H9 (cell line): ENCODE data around the gene ADAMTS2. TPM values are rescaled to one million over a fixed set of nuclear protein-coding genes. Genes with fewer than 3 reads are reported as not detected.

Experiments used
- DNase-seq: peaks from one replicate; pipeline ENCODE4 v3.0.0-alpha.2; 2017
- H2AFZ ChIP-seq: one replicate; pipeline ENCODE4 v1.6.1; 2013; ENCODE audit warnings: mild to moderate bottlenecking, low read length, control low read depth, moderate library complexity
- H2AK5ac ChIP-seq: 2 replicates; pipeline ENCODE4 v1.6.1; 2013; ENCODE audit warnings: low read length, control low read depth, mixed read lengths; ENCODE audit not compliant: insufficient read length
- H2BK120ac ChIP-seq: one replicate; pipeline ENCODE4 v1.6.1; 2013; ENCODE audit warnings: low read depth, mild to moderate bottlenecking, low read length, control low read depth, inconsistent platforms; ENCODE audit not compliant: poor library complexity, severe bottlenecking
- H2BK12ac ChIP-seq: 2 replicates; pipeline ENCODE4 v1.6.1; 2013; ENCODE audit warnings: low read length, control low read depth, mixed read lengths, low read depth; ENCODE audit not compliant: insufficient read length
- H2BK15ac ChIP-seq: 2 replicates; pipeline ENCODE4 v1.6.1; 2013; ENCODE audit warnings: low read depth, low read length, control low read depth
- H2BK20ac ChIP-seq: one replicate; pipeline ENCODE4 v1.6.1; 2013; ENCODE audit warnings: low read depth, mild to moderate bottlenecking, low read length, control low read depth, inconsistent platforms; ENCODE audit not compliant: poor library complexity, severe bottlenecking
- H2BK5ac ChIP-seq: 2 replicates; pipeline ENCODE4 v1.6.1; 2013; ENCODE audit warnings: low read length, control low read depth, mixed read lengths; ENCODE audit not compliant: insufficient read length
- H3K14ac ChIP-seq: 2 replicates; pipeline ENCODE4 v1.6.1; 2013; ENCODE audit warnings: low read length, control low read depth; ENCODE audit not compliant: insufficient read depth
- H3K18ac ChIP-seq: 2 replicates; pipeline ENCODE4 v1.6.1; 2013; ENCODE audit warnings: low read depth, mild to moderate bottlenecking, mixed read lengths, low read length, control low read depth; ENCODE audit not compliant: insufficient read length
- H3K23ac ChIP-seq: 2 replicates; pipeline ENCODE4 v1.6.1; 2013; ENCODE audit warnings: low read length, control low read depth, mixed read lengths, low read depth; ENCODE audit not compliant: insufficient read length
- H3K23me2 ChIP-seq: 2 replicates; pipeline ENCODE4 v1.6.1; 2013; ENCODE audit warnings: low read depth, mild to moderate bottlenecking, mixed read lengths, low read length, control low read depth; ENCODE audit not compliant: insufficient read length, poor library complexity, severe bottlenecking
- H3K27ac ChIP-seq: 2 replicates; pipeline ENCODE4 v1.5.1; 2013; ENCODE audit warnings: low read length, control low read depth, mixed read lengths, low read depth; ENCODE audit not compliant: insufficient read length
- H3K27me3 ChIP-seq: 2 replicates; pipeline ENCODE4 v1.6.1; 2013; ENCODE audit warnings: low read length, control low read depth, inconsistent platforms; ENCODE audit not compliant: insufficient read depth
- H3K4ac ChIP-seq: 2 replicates; pipeline ENCODE4 v1.6.1; 2013; ENCODE audit warnings: low read depth, mild to moderate bottlenecking, control low read depth, inconsistent platforms, low read length, moderate library complexity
- H3K4me1 ChIP-seq: 2 replicates; pipeline ENCODE4 v1.6.1; 2013; ENCODE audit warnings: low read length, control low read depth, inconsistent platforms; ENCODE audit not compliant: insufficient read depth
- H3K4me2 ChIP-seq: 2 replicates; pipeline ENCODE4 v1.6.1; 2013; ENCODE audit warnings: low read length, control low read depth, mixed read lengths; ENCODE audit not compliant: insufficient read length, insufficient read depth
- H3K56ac ChIP-seq: 2 replicates; pipeline ENCODE4 v1.6.1; 2013; ENCODE audit warnings: low read depth, mild to moderate bottlenecking, mixed read lengths, low read length, control low read depth; ENCODE audit not compliant: insufficient read length
- H3K79me1 ChIP-seq: 2 replicates; pipeline ENCODE4 v1.6.1; 2013; ENCODE audit warnings: low read depth, mild to moderate bottlenecking, moderate library complexity, low read length, control low read depth, inconsistent platforms; ENCODE audit not compliant: insufficient read depth, poor library complexity, severe bottlenecking
- H3K79me2 ChIP-seq: 2 replicates; pipeline ENCODE4 v1.6.1; 2013; ENCODE audit warnings: low read length, control low read depth, inconsistent platforms; ENCODE audit not compliant: insufficient read depth
- H3K9ac ChIP-seq: 2 replicates; pipeline ENCODE4 v1.6.1; 2013; ENCODE audit warnings: low read length, control low read depth, mixed read lengths; ENCODE audit not compliant: insufficient read length; ENCODE audit errors: extremely low read depth
- H3K9me3 ChIP-seq: one replicate; pipeline ENCODE4 v1.6.1; 2013; ENCODE audit warnings: low read depth, low read length, inconsistent platforms; ENCODE audit not compliant: control insufficient read depth
- H3T11ph ChIP-seq: one replicate; pipeline ENCODE4 v1.6.1; 2013; ENCODE audit warnings: mild to moderate bottlenecking, low read length, control low read depth, inconsistent platforms
- H4K20me1 ChIP-seq: one replicate; pipeline ENCODE4 v1.6.1; 2013; ENCODE audit not compliant: control insufficient read depth, insufficient read length, insufficient read depth
- H4K5ac ChIP-seq: 2 replicates; pipeline ENCODE4 v1.6.1; 2013; ENCODE audit warnings: low read depth, mild to moderate bottlenecking, mixed read lengths, low read length, control low read depth; ENCODE audit not compliant: insufficient read length
- H4K8ac ChIP-seq: replicated peaks from 2 replicates; pipeline ENCODE4 v1.6.1; 2013; ENCODE audit warnings: low read length, control low read depth, mixed read lengths, low read depth; ENCODE audit not compliant: insufficient read length
- H4K91ac ChIP-seq: 2 replicates; pipeline ENCODE4 v1.6.1; 2013; ENCODE audit warnings: low read depth, mild to moderate bottlenecking, moderate library complexity, mixed read lengths, low read length, control low read depth; ENCODE audit not compliant: insufficient read length
- H3K27ac Mint-ChIP-seq, 3 experiments: 2 replicates in 2 of 3; 3 replicates in 1 of 3; pipeline ENCODE4 v1.8.0; 2020 to 2021; ENCODE audit warnings: mixed read lengths in 3 of 3, mild to moderate bottlenecking in 1 of 3, moderate library complexity in 1 of 3
- H3K27me3 Mint-ChIP-seq: 2 replicates; pipeline ENCODE4 v1.8.0; 2021; ENCODE audit warnings: low read depth, mild to moderate bottlenecking, moderate library complexity, mixed read lengths
- H3K36me3 Mint-ChIP-seq, 3 experiments: 2 replicates in 2 of 3; 3 replicates in 1 of 3; pipeline ENCODE4 v1.8.0; 2020 to 2021; ENCODE audit warnings: low read depth in 3 of 3, mixed read lengths in 3 of 3; ENCODE audit not compliant: insufficient read depth in 1 of 3
- H3K4me1 Mint-ChIP-seq, 2 experiments: 2 replicates each; pipeline ENCODE4 v1.8.0; 2020; ENCODE audit warnings: mixed read lengths in 2 of 2
- H3K4me3 Mint-ChIP-seq, 2 experiments: 2 replicates in 1 of 2; 3 replicates in 1 of 2; pipeline ENCODE4 v1.8.0; 2020 to 2021; ENCODE audit warnings: mild to moderate bottlenecking in 2 of 2, mixed read lengths in 2 of 2, moderate library complexity in 1 of 2
- H3K9me3 Mint-ChIP-seq, 2 experiments: 2 replicates in 1 of 2; 3 replicates in 1 of 2; pipeline ENCODE4 v1.8.0; 2020; ENCODE audit warnings: mild to moderate bottlenecking in 2 of 2, mixed read lengths in 2 of 2, moderate library complexity in 1 of 2
- WGBS: extraction: QIAGEN DNeasy Blood & Tissue Kit; methylation state at CpG from one replicate; pipeline ENCODE4 v1.1.7; 2013; ENCODE audit warnings: missing lambda C conversion rate, low lambda C conversion rate, mixed read lengths; ENCODE audit not compliant: insufficient read length; ENCODE audit errors: extremely low coverage; 5-methylcytosine and 5-hydroxymethylcytosine counted together
- total RNA-seq: library from RNA; stranded (reverse); gene quantifications from 2 replicates; pipeline ENCODE4 v1.2.1, GENCODE V29; 2021
- TF ChIP-seq, protein P1 (sequence below): fragments of 200-600 bp; sonication (generic); conservative IDR thresholded peaks from 3 replicates; pipeline ENCODE4 v1.8.0; 2021; ENCODE audit warnings: antibody characterized with exemption, mild to moderate bottlenecking

Gene ADAMTS2
- total RNA-seq, 1 experiment from 2014 or later, result 5.4 TPM

DNA sequence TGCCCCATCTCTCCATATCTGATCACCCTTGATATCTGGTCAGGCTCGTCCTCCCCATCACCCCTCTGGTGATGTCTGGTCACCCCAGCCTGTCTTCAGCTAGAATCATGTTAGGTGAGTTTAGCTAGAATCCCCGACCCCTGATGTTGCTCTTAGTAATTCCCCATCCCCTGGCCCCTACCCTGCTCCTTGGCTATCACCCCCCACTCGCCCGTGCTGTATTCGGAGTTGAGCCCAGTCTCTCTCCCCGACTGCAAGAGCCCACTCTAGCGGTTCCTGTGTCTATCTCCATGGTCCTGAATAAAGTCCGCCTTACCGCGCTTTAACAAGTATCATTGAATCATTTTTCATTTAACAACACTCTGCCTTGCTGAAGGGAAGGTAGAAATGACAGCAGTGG lies 33.7 kb downstream of the ADAMTS2 start:
- TF ChIP-seq, protein P1, sequence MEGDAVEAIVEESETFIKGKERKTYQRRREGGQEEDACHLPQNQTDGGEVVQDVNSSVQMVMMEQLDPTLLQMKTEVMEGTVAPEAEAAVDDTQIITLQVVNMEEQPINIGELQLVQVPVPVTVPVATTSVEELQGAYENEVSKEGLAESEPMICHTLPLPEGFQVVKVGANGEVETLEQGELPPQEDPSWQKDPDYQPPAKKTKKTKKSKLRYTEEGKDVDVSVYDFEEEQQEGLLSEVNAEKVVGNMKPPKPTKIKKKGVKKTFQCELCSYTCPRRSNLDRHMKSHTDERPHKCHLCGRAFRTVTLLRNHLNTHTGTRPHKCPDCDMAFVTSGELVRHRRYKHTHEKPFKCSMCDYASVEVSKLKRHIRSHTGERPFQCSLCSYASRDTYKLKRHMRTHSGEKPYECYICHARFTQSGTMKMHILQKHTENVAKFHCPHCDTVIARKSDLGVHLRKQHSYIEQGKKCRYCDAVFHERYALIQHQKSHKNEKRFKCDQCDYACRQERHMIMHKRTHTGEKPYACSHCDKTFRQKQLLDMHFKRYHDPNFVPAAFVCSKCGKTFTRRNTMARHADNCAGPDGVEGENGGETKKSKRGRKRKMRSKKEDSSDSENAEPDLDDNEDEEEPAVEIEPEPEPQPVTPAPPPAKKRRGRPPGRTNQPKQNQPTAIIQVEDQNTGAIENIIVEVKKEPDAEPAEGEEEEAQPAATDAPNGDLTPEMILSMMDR, result no peak
- no CpG with 5 or more reads among the region's 10 CpGs for WGBS

More for the DNA sequence above, 33.7 kb downstream of the ADAMTS2 start:
- Mint-ChIP-seq H3K4me3 (no peak overlapping the region), H3K4me1 (peaks cover 0 to 5% of the 10 kb centered on the region in 2 experiments; a peak in 2 of 4 replicates), H3K27ac (peak overlapping the region in 1 of 3 experiments; percentile 19; a peak in 1 of 7 replicates), H3K36me3 (peaks cover 0 to 5% (median 0%) of the 10 kb centered on the region in 3 experiments; a peak in 3 of 7 replicates), H3K27me3 (peaks cover 2% of the 10 kb centered on the region; the same call in 1 of the 2 replicates), H3K9me3 (peaks cover 9 to 10% of the 10 kb centered on the region in 2 experiments; a peak in 4 of 5 replicates)
- Histone ChIP-seq H3K4ac (no peak overlapping the region), H3K79me1 (no peaks in the 10 kb centered on the region), H3K27me3 (no peaks in the 10 kb centered on the region), H2BK15ac (no peak overlapping the region), H2AFZ (no peak overlapping the region), H3K56ac (no peak overlapping the region), H2BK120ac (no peak overlapping the region), H4K8ac (no peak overlapping the region), H2BK5ac (no peak overlapping the region), H3K4me1 (no peaks in the 10 kb centered on the region), H3K9me3 (no peaks in the 10 kb centered on the region), H2BK12ac (no peak overlapping the region), H3K14ac (no peak overlapping the region), H4K5ac (no peak overlapping the region), H3K27ac (no peak overlapping the region), H3K23me2 (no peaks in the 10 kb centered on the region), H3K23ac (no peak overlapping the region), H3K79me2 (no peaks in the 10 kb centered on the region), H3K18ac (no peak overlapping the region), H4K91ac (no peak overlapping the region), H4K20me1 (no peaks in the 10 kb centered on the region), H3K4me2 (no peak overlapping the region), H3T11ph (no peak overlapping the region), H3K9ac (no peak overlapping the region), H2BK20ac (no peak overlapping the region), H2AK5ac (no peak overlapping the region)
- no peak for DNase-seq
